ENCODE results near the gene SOX30. TPM values are rescaled to one million over a fixed set of nuclear protein-coding genes. Genes with fewer than 3 reads are reported as not detected.

Gene SOX30
- total RNA-seq, 1 donor from 2014 or later = not detected

GRCh38 chr5:157669701-157670097 lies 17.5 kb upstream of the SOX30 start:
- Mint-ChIP-seq H3K27ac (ENCODE audit: unreplicated experiment) (no peak overlapping the region), H3K9me3 (ENCODE audit: low read depth) (peaks cover under 1% of the 10 kb centered on the region), H3K36me3 (ENCODE audit: low read depth) (no peaks in the 10 kb centered on the region), H3K27me3 (ENCODE audit: low read depth) (peaks cover 2% of the 10 kb centered on the region), H3K4me1 (ENCODE audit: low read depth) (peaks cover 13% of the 10 kb centered on the region), H3K4me3 (ENCODE audit: unreplicated experiment) (no peak overlapping the region)
- no peak for TF ChIP-seq CTCF (IDR thresholded peaks at IDR 0.05)
- DNase-seq (ENCODE audit: low spot score) = no peak

- H3K4me3 Mint-ChIP-seq (ENCODE audit: unreplicated experiment) = no peak overlapping the region
- H3K27ac Mint-ChIP-seq (ENCODE audit: unreplicated experiment) = no peak overlapping the region
- H3K4me1 Mint-ChIP-seq (ENCODE audit: low read depth) = peaks cover 13% of the 10 kb centered on the region
- DNase-seq (ENCODE audit: low spot score) = no peak
- H3K36me3 Mint-ChIP-seq (ENCODE audit: low read depth) = no peaks in the 10 kb centered on the region
- TF ChIP-seq CTCF (IDR thresholded peaks at IDR 0.05) = no peak
- H3K27me3 Mint-ChIP-seq (ENCODE audit: low read depth) = peaks cover 2% of the 10 kb centered on the region
- H3K9me3 Mint-ChIP-seq (ENCODE audit: low read depth) = peaks cover 5% of the 10 kb centered on the region
Measured at GRCh38 chr5:157668356-157668755, 16.1 kb upstream of the SOX30 start.

GRCh38 chr5:157665467-157666070 lies 13.3 kb upstream of the SOX30 start:
- H3K4me1 Mint-ChIP-seq (ENCODE audit: low read depth) = peaks cover 5% of the 10 kb centered on the region
- no peak for TF ChIP-seq CTCF (IDR thresholded peaks at IDR 0.05)
- no peak for DNase-seq (ENCODE audit: low spot score)
- H3K27me3 Mint-ChIP-seq (ENCODE audit: low read depth) = peaks cover 2% of the 10 kb centered on the region
- no peak overlapping the region for H3K4me3 Mint-ChIP-seq (ENCODE audit: unreplicated experiment)
- H3K27ac Mint-ChIP-seq (ENCODE audit: unreplicated experiment) = no peak overlapping the region
- H3K9me3 Mint-ChIP-seq (ENCODE audit: low read depth) = peaks cover 8% of the 10 kb centered on the region
- no peaks in the 10 kb centered on the region for H3K36me3 Mint-ChIP-seq (ENCODE audit: low read depth)

GRCh38 chr5:157659868-157660660 lies 7.8 kb upstream of the SOX30 start:
- Mint-ChIP-seq H3K27ac (ENCODE audit: unreplicated experiment) (no peak overlapping the region), H3K4me3 (ENCODE audit: unreplicated experiment) (no peak overlapping the region), H3K4me1 (ENCODE audit: low read depth) (no peaks in the 10 kb centered on the region), H3K27me3 (ENCODE audit: low read depth) (no peaks in the 10 kb centered on the region), H3K9me3 (ENCODE audit: low read depth) (peaks cover 15% of the 10 kb centered on the region), H3K36me3 (ENCODE audit: low read depth) (no peaks in the 10 kb centered on the region)
- no peak for DNase-seq (ENCODE audit: low spot score)
- TF ChIP-seq CTCF (IDR thresholded peaks at IDR 0.05) = no peak

GRCh38 chr5:157658893-157659292 lies 6.7 kb upstream of the SOX30 start:
- Mint-ChIP-seq H3K36me3 (ENCODE audit: low read depth) (no peaks in the 10 kb centered on the region), H3K4me1 (ENCODE audit: low read depth) (no peaks in the 10 kb centered on the region), H3K27me3 (ENCODE audit: low read depth) (no peaks in the 10 kb centered on the region), H3K4me3 (ENCODE audit: unreplicated experiment) (no peak overlapping the region), H3K9me3 (ENCODE audit: low read depth) (peaks cover 12% of the 10 kb centered on the region), H3K27ac (ENCODE audit: unreplicated experiment) (no peak overlapping the region)
- DNase-seq (ENCODE audit: low spot score) = no peak
- TF ChIP-seq CTCF (IDR thresholded peaks at IDR 0.05) = no peak

Measured in chondrocyte (in vitro differentiated cells).